Tibial nerve (tissue), 4 donors: ENCODE data around the gene NYNRIN. TPM values are rescaled to one million over a fixed set of nuclear protein-coding genes. Genes with fewer than 3 reads are reported as not detected.

Experiments
- DNase-seq, 2 donors: peaks; one replicate each; pipeline ENCODE4 v3.0.0-alpha.2; 2019; ENCODE audit warnings: low spot score in 2 of 2
- H3K27ac ChIP-seq, 4 donors: fragments of 200-600 bp; sonication (generic) in 3 of 4; one replicate each; pipeline ENCODE4 v1.5.1; 2017 to 2019; ENCODE audit warnings: mild to moderate bottlenecking in 1 of 4
- H3K27me3 ChIP-seq, 2 donors: fragments of 200-600 bp; sonication (generic) in 1 of 2; one replicate each; pipeline versions ENCODE4 v1.5.1 to v1.6.0; 2017 to 2019
- H3K36me3 ChIP-seq, 3 donors: fragments of 200-600 bp; sonication (generic); one replicate each; pipeline ENCODE4 v1.5.1; 2018 to 2019
- H3K4me1 ChIP-seq, 4 donors: fragments of 200-600 bp; sonication (generic) in 3 of 4; one replicate each; pipeline ENCODE4 v1.5.1; 2017 to 2019
- H3K4me3 ChIP-seq, 4 donors: fragments of 200-600 bp; sonication (generic) in 3 of 4; one replicate each; pipeline ENCODE4 v1.5.1; 2017 to 2019; ENCODE audit warnings: mild to moderate bottlenecking in 1 of 4, moderate library complexity in 1 of 4
- H3K9me3 ChIP-seq, 4 donors: fragments of 200-600 bp; sonication (generic) in 3 of 4; one replicate each; pipeline ENCODE4 v1.5.1; 2017 to 2019
- EP300 ChIP-seq, 2 donors: sonication (generic); formaldehyde crosslinking; IDR thresholded peaks; one replicate each; pipeline ENCODE4 v1.6.1; 2017; ENCODE audit warnings: antibody characterized with exemption in 2 of 2, mild to moderate bottlenecking in 1 of 2
- POLR2A ChIP-seq, 2 donors: fragments of 450-650 bp; IDR thresholded peaks; one replicate each; pipeline ENCODE4 v1.6.1; 2017; ENCODE audit warnings: antibody characterized with exemption in 2 of 2, mild to moderate bottlenecking in 2 of 2, moderate library complexity in 2 of 2
- WGBS, 2 donors: methylation state at CpG; one replicate each; pipeline ENCODE4 v1.1.5; 2018; 5-methylcytosine and 5-hydroxymethylcytosine counted together
- total RNA-seq, 4 donors: library from RNA; depleted of rRNA; stranded (reverse); fragments of >200 nt; gene quantifications; one replicate each; pipeline ENCODE4 v1.1.0, GENCODE V29; 2016
- TF ChIP-seq, protein P1 (sequence below), 5 experiments: fragments of 200-600 bp in 3 of 5; fragments of 450-650 bp in 2 of 5; sonication (generic) in 3 of 5; IDR thresholded peaks; one replicate each; pipeline ENCODE4 v1.5.1; 2016 to 2019; ENCODE audit warnings: antibody characterized with exemption in 5 of 5, mild to moderate bottlenecking in 3 of 5, moderate library complexity in 2 of 5

The NYNRIN gene
- total RNA-seq, 4 donors from 2014 or later = 17.4 to 24.7 (median 19.4) TPM

DNA sequence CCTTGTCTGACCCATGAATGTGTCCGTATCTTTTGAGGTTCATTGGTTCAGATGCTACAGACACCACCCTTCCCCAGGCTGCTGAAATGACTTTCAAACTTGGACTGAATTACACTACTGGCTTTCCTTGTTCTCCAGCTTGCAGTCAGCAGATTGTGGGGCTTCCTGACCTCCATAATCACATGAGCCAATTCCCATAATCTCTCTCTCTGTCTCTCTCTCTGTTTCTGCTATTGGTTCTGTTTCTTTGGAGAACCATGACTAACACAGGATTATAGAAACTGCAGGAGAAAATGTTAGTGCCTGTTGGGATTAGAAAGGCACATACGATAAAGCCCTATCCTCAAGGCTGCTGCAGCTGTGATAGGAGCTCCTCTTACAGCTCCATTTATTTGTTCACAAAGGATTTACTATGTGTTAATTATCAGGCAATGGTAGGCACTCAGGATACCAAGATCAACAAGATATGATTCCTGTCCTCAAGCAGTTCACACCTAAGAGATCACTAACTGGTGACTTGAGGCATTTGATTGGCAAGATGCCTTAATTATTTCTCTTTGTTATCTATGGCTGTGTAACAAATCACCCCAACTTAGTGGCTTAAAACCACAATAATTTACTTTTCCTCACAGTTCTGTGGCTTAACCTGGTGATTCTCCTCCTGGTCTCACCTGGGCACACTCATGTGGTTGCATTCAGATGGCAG is 10.2 kb upstream of the NYNRIN start:
- Histone ChIP-seq H3K9me3 (no peaks in the 10 kb centered on the region), H3K27ac (no peak overlapping the region), H3K4me3 (no peak overlapping the region), H3K4me1 (peaks cover 0 to 11% (median 0%) of the 10 kb centered on the region in 4 donors), H3K27me3 (no peaks in the 10 kb centered on the region), H3K36me3 (no peaks in the 10 kb centered on the region)
- no peak for DNase-seq
- no peak for TF ChIP-seq POLR2A (IDR thresholded peaks at IDR 0.05)
- WGBS, 2 donors = 50 to 62% methylated on average over 2 of the region's 2 CpGs

DNA sequence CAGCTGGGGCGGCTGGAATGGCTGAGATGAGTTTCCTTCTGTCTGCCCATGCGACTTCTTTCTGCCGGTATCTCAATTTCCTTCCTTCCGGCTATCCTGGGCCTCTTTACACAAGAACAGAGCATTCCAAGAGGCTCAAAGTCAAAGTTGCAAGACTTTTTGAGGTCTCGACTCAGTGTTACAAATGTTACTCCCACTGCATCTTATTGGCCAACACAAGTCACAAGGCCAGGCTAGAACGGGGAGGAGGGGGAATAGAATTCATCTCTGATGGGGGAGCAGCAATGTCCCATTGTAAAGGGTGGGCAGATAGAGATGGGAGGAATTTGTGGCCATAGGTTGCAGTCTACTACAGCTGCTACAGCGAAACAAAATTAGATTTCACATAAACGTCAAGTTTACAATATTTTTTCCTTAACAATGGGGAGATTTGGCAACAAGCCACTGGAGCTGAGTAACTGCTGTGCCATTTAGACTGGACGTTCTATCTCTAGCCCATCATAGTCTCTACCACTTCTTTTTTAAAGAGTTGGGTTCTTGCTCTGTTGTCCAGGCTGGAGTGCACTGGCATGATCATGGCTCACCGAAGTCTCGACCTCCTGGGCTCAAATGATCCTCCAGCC is 9.5 kb upstream of the NYNRIN start:
- Histone ChIP-seq H3K27me3 (no peaks in the 10 kb centered on the region), H3K4me1 (peaks cover 0 to 11% (median 0%) of the 10 kb centered on the region in 4 donors), H3K9me3 (no peaks in the 10 kb centered on the region), H3K36me3 (no peaks in the 10 kb centered on the region), H3K27ac (no peak overlapping the region), H3K4me3 (no peak overlapping the region)
- 45 to 46% methylated on average over 11 of the region's 11 CpGs for WGBS, 2 donors
- no peak for DNase-seq
- no peak for TF ChIP-seq POLR2A (IDR thresholded peaks at IDR 0.05)

DNA sequence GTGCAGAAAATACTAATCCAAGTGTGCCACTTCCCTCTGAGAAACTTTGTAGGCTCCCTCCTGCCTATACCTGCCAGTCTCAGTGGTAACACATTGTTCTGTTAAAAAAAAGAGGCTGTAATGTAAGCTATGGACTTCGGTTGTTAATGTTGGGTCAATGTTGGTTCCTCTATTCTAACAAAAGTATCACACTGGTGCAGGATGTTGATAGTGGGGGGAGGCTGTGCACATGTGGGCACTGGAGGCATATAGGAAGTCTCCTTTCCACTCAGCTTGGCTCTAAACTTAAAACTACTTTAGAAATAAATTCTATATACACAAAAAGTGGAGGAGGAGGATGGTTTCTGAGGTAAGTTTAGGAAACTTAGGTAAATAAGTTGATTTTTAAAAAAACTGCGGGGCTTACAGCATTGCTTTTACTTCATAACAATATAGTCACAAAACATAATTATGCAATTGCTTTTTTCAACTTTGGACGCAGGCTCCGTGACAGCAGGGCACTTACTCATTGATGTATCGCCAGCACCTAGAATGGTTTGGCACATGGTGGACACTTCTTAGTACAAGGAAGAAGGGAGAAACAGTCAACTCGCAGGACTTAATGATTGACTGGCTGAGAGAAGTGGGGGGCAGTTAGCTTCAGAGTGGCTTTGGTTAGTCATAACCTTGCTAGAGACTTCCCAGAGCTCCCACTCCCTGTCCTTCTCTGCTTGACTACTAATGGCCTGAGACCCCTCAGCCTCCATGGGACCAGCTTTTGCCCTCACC is 7.9 kb upstream of the NYNRIN start:
- 73 to 75% methylated on average over 6 of the region's 6 CpGs for WGBS, 2 donors
- DNase-seq = no peak
- no peaks in the 10 kb centered on the region for H3K27me3 ChIP-seq

DNA sequence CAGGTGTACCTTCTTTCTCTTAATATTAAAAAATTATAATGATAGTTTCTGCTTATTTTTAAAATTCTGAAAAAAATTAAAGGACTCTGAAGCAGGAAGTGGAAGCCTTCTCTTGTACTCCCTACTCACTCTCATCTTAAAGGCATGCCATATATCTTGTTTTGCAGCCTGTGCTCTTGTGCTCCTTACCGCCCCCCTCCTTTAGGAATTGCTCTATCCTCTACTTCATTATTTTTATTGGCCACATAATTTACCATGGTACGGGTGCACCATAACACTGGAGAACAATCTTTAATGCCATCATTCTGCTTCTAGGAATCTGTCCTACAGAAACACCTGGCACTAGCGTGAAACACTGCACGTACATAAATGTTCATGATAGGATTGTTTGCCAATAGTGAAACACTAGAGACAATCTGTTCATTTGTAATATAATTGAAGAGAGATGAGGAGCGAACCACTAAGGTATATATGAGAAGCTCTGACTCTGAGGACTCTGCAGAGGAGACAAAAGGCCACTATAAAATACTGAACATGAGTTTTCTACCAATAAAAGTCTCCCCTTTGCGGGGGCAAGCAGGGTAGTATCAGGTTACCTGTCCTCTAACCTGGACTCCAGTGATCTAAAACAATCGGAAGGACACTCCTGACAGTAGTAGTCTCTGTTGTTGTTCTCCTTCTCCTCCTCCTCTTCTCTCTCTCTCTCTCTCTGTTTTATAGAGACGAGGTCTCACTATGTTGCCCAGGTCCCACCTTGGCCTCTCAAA is 6.3 kb upstream of the NYNRIN start:
- H3K4me3 ChIP-seq = no peak overlapping the region
- DNase-seq = no peak
- H3K36me3 ChIP-seq = no peaks in the 10 kb centered on the region
- WGBS, 2 donors = 51 to 55% methylated on average over 8 of the region's 8 CpGs
- no peak for TF ChIP-seq EP300 (IDR thresholded peaks at IDR 0.05)
- TF ChIP-seq, protein P1, sequence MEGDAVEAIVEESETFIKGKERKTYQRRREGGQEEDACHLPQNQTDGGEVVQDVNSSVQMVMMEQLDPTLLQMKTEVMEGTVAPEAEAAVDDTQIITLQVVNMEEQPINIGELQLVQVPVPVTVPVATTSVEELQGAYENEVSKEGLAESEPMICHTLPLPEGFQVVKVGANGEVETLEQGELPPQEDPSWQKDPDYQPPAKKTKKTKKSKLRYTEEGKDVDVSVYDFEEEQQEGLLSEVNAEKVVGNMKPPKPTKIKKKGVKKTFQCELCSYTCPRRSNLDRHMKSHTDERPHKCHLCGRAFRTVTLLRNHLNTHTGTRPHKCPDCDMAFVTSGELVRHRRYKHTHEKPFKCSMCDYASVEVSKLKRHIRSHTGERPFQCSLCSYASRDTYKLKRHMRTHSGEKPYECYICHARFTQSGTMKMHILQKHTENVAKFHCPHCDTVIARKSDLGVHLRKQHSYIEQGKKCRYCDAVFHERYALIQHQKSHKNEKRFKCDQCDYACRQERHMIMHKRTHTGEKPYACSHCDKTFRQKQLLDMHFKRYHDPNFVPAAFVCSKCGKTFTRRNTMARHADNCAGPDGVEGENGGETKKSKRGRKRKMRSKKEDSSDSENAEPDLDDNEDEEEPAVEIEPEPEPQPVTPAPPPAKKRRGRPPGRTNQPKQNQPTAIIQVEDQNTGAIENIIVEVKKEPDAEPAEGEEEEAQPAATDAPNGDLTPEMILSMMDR (IDR thresholded peaks at IDR 0.05) = no peak
- TF ChIP-seq POLR2A (IDR thresholded peaks at IDR 0.05) = no peak
- peaks cover 0 to 11% (median 0%) of the 10 kb centered on the region in 4 donors for H3K4me1 ChIP-seq
- H3K27me3 ChIP-seq = no peaks in the 10 kb centered on the region
- no peak overlapping the region for H3K27ac ChIP-seq
- no peaks in the 10 kb centered on the region for H3K9me3 ChIP-seq

More for the DNA sequence above, 7.9 kb upstream of the NYNRIN start:
- TF ChIP-seq POLR2A (IDR thresholded peaks at IDR 0.05) (no peak), EP300 (IDR thresholded peaks at IDR 0.05) (no peak)
- TF ChIP-seq, protein P1 (IDR thresholded peaks at IDR 0.05) = no peak
- Histone ChIP-seq H3K9me3 (no peaks in the 10 kb centered on the region), H3K27ac (no peak overlapping the region), H3K4me1 (peaks cover 0 to 11% (median 0%) of the 10 kb centered on the region in 4 donors), H3K36me3 (no peaks in the 10 kb centered on the region), H3K4me3 (no peak overlapping the region)

DNA sequence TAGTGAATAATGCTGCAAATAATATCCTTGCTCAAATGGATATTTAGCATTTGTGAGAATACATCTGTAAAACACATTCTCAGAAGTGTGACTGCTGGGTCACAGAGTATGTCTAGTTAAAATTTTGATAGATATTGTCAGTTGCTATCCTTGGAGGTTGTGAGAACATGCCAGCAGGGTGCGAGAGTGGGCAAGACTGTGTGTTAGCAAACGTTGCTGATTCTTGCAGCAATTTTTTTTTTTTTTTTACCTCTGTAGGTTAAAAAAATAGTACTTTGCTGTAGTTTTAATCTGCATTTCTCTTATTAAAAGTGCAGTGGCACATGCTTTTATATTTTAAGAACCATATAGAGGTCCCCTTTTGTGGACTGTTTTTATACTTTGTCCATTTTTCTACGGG is 4.5 kb upstream of the NYNRIN start:
- no peak overlapping the region for H3K27ac ChIP-seq
- no peak for TF ChIP-seq POLR2A (IDR thresholded peaks at IDR 0.05)
- no peak for TF ChIP-seq EP300 (IDR thresholded peaks at IDR 0.05)
- TF ChIP-seq, protein P1 (IDR thresholded peaks at IDR 0.05) = no peak
- H3K36me3 ChIP-seq = no peaks in the 10 kb centered on the region
- no peak overlapping the region for H3K4me3 ChIP-seq
- no peaks in the 10 kb centered on the region for H3K9me3 ChIP-seq
- H3K4me1 ChIP-seq = peaks cover 0 to 22% (median 4%) of the 10 kb centered on the region in 4 donors
- 39 to 50% methylated on average over 3 of the region's 3 CpGs for WGBS, 2 donors
- no peak for DNase-seq
- H3K27me3 ChIP-seq = no peaks in the 10 kb centered on the region
